ENCODE data around the gene SMARCC2. TPM values are rescaled to one million over a fixed set of nuclear protein-coding genes. Genes with fewer than 3 reads are reported as not detected.
A peak's percentile ranks its signal among the peaks of the same experiment; 100 is the strongest.

SMARCC2 gene
- total and polyA plus RNA-seq, 2 of the 13 experiments (the other 11 are each of a cell fraction or from before 2014, with no cell fraction given): 21.3 to 24.1 TPM

DNA sequence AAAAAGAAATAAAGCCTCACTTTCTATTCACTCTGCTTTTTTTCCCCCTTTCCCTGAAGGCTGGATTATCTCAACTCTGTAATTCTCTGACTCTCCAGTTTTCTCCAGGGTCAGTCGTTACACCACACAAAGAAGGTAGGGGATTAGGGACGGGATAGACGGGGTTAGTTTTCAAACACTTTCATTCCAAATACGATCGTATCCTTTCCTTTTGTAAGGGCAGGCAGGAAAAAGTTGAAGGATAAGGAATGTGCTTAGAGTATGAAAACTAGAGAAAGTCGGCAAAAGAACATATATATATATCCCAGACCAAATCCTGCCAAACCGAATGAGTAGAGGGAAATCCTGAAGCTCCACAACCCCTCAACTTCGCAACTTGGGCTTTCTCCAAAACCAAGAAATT lies 61.8 kb downstream of the SMARCC2 start (continued):
- TF ChIP-seq SOX6 (IDR thresholded peaks at IDR 0.05) (no peak), SOX6 (CRISPR knock-in tag; IDR thresholded peaks at IDR 0.05) (no peak), MIER3 (CRISPR knock-in tag; IDR thresholded peaks at IDR 0.05; ENCODE audit: borderline replicate concordance) (no peak), ESRRA (CRISPR knock-in tag; IDR thresholded peaks at IDR 0.05; ENCODE audit: low read depth) (0 out of 2 replicates have a peak, but pooled peaks have one; percentile 10), HHEX (CRISPR knock-in tag; IDR thresholded peaks at IDR 0.05) (no peak), HMG20A (CRISPR knock-in tag; IDR thresholded peaks at IDR 0.05; ENCODE audit: borderline replicate concordance) (no peak), SIN3B (IDR thresholded peaks at IDR 0.05; ENCODE audit: low read length) (no peak), JARID2 (CRISPR knock-in tag; IDR thresholded peaks at IDR 0.05; ENCODE audit: insufficient replicate concordance) (no peak), ZNF878 (CRISPR knock-in tag; IDR thresholded peaks at IDR 0.05) (no peak), HOXA7 (CRISPR knock-in tag; IDR thresholded peaks at IDR 0.05) (no peak)
- TF ChIP-seq, protein P1, sequence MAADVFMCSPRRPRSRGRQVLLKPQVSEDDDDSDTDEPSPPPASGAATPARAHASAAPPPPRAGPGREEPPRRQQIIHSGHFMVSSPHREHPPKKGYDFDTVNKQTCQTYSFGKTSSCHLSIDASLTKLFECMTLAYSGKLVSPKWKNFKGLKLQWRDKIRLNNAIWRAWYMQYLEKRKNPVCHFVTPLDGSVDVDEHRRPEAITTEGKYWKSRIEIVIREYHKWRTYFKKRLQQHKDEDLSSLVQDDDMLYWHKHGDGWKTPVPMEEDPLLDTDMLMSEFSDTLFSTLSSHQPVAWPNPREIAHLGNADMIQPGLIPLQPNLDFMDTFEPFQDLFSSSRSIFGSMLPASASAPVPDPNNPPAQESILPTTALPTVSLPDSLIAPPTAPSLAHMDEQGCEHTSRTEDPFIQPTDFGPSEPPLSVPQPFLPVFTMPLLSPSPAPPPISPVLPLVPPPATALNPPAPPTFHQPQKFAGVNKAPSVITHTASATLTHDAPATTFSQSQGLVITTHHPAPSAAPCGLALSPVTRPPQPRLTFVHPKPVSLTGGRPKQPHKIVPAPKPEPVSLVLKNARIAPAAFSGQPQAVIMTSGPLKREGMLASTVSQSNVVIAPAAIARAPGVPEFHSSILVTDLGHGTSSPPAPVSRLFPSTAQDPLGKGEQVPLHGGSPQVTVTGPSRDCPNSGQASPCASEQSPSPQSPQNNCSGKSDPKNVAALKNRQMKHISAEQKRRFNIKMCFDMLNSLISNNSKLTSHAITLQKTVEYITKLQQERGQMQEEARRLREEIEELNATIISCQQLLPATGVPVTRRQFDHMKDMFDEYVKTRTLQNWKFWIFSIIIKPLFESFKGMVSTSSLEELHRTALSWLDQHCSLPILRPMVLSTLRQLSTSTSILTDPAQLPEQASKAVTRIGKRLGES (CRISPR knock-in tag; IDR thresholded peaks at IDR 0.05; ENCODE audit: borderline replicate concordance): no peak
- TF ChIP-seq, protein P2, sequence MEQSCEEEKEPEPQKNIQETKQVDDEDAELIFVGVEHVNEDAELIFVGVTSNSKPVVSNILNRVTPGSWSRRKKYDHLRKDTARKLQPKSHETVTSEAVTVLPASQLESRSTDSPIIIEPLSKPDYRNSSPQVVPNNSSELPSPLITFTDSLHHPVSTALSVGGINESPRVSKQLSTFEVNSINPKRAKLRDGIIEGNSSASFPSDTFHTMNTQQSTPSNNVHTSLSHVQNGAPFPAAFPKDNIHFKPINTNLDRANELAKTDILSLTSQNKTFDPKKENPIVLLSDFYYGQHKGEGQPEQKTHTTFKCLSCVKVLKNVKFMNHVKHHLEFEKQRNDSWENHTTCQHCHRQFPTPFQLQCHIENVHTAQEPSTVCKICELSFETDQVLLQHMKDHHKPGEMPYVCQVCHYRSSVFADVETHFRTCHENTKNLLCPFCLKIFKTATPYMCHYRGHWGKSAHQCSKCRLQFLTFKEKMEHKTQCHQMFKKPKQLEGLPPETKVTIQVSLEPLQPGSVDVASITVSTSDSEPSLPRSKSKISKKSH (CRISPR knock-in tag; IDR thresholded peaks at IDR 0.05; ENCODE audit: borderline replicate concordance): no peak
- TF ChIP-seq, protein P3, sequence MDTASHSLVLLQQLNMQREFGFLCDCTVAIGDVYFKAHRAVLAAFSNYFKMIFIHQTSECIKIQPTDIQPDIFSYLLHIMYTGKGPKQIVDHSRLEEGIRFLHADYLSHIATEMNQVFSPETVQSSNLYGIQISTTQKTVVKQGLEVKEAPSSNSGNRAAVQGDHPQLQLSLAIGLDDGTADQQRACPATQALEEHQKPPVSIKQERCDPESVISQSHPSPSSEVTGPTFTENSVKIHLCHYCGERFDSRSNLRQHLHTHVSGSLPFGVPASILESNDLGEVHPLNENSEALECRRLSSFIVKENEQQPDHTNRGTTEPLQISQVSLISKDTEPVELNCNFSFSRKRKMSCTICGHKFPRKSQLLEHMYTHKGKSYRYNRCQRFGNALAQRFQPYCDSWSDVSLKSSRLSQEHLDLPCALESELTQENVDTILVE (CRISPR knock-in tag; IDR thresholded peaks at IDR 0.05): no peak
- TF ChIP-seq, protein P4, sequence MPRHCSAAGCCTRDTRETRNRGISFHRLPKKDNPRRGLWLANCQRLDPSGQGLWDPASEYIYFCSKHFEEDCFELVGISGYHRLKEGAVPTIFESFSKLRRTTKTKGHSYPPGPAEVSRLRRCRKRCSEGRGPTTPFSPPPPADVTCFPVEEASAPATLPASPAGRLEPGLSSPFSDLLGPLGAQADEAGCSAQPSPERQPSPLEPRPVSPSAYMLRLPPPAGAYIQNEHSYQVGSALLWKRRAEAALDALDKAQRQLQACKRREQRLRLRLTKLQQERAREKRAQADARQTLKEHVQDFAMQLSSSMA (CRISPR knock-in tag; IDR thresholded peaks at IDR 0.05): no peak
- TF ChIP-seq, protein P5, sequence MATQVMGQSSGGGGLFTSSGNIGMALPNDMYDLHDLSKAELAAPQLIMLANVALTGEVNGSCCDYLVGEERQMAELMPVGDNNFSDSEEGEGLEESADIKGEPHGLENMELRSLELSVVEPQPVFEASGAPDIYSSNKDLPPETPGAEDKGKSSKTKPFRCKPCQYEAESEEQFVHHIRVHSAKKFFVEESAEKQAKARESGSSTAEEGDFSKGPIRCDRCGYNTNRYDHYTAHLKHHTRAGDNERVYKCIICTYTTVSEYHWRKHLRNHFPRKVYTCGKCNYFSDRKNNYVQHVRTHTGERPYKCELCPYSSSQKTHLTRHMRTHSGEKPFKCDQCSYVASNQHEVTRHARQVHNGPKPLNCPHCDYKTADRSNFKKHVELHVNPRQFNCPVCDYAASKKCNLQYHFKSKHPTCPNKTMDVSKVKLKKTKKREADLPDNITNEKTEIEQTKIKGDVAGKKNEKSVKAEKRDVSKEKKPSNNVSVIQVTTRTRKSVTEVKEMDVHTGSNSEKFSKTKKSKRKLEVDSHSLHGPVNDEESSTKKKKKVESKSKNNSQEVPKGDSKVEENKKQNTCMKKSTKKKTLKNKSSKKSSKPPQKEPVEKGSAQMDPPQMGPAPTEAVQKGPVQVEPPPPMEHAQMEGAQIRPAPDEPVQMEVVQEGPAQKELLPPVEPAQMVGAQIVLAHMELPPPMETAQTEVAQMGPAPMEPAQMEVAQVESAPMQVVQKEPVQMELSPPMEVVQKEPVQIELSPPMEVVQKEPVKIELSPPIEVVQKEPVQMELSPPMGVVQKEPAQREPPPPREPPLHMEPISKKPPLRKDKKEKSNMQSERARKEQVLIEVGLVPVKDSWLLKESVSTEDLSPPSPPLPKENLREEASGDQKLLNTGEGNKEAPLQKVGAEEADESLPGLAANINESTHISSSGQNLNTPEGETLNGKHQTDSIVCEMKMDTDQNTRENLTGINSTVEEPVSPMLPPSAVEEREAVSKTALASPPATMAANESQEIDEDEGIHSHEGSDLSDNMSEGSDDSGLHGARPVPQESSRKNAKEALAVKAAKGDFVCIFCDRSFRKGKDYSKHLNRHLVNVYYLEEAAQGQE (IDR thresholded peaks at IDR 0.05; ENCODE audit: borderline replicate concordance in 1 of 2, low read depth in 1 of 2, low read length in 2 of 2): no peak
- TF ChIP-seq, protein P6, sequence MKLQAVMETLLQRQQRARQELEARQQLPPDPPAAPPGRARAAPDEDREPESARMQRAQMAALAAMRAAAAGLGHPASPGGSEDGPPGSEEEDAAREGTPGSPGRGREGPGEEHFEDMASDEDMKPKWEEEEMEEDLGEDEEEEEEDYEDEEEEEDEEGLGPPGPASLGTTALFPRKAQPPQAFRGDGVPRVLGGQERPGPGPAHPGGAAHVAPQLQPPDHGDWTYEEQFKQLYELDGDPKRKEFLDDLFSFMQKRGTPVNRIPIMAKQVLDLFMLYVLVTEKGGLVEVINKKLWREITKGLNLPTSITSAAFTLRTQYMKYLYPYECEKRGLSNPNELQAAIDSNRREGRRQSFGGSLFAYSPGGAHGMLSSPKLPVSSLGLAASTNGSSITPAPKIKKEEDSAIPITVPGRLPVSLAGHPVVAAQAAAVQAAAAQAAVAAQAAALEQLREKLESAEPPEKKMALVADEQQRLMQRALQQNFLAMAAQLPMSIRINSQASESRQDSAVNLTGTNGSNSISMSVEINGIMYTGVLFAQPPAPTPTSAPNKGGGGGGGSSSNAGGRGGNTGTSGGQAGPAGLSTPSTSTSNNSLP (IDR thresholded peaks at IDR 0.05; ENCODE audit: low read depth, low read length): no peak
